Measurements from ENCODE around the gene LHX3.

The LHX3 gene

GRCh38 chr9:136177224-136177623, 27.7 kb downstream of the LHX3 start:
- no peak overlapping the region for H3K4me3 ChIP-seq (ENCODE audit: low read depth, low read length)
- no peak for TF ChIP-seq CTCF (IDR thresholded peaks at IDR 0.05; ENCODE audit: low read depth, low read length)

GRCh38 chr9:136175616-136176197, 29.2 kb downstream of the LHX3 start:
- no peak for TF ChIP-seq CTCF (IDR thresholded peaks at IDR 0.05; ENCODE audit: low read depth, low read length)

GRCh38 chr9:136174779-136175615, 29.9 kb downstream of the LHX3 start:
- no peak overlapping the region for H3K4me3 ChIP-seq (ENCODE audit: low read depth, low read length)
- no peak for TF ChIP-seq CTCF (IDR thresholded peaks at IDR 0.05; ENCODE audit: low read depth, low read length)

More at GRCh38 chr9:136175616-136176197, 29.2 kb downstream of the LHX3 start:
- H3K4me3 ChIP-seq (ENCODE audit: low read depth, low read length), result no peak overlapping the region

- H3K4me3 ChIP-seq (ENCODE audit: low read depth, low read length), result no peak overlapping the region
- TF ChIP-seq CTCF (IDR thresholded peaks at IDR 0.05; ENCODE audit: low read depth, low read length), result no peak
Observed at GRCh38 chr9:136173648-136174290, 31.2 kb downstream of the LHX3 start.

- TF ChIP-seq CTCF (IDR thresholded peaks at IDR 0.05; ENCODE audit: low read depth, low read length), result no peak
- H3K4me3 ChIP-seq (ENCODE audit: low read depth, low read length), result no peak overlapping the region
Observed at GRCh38 chr9:136172412-136173079, 32.4 kb downstream of the LHX3 start.

GRCh38 chr9:136171801-136172411, 33.0 kb downstream of the LHX3 start:
- TF ChIP-seq CTCF (IDR thresholded peaks at IDR 0.05; ENCODE audit: low read depth, low read length), result no peak
- H3K4me3 ChIP-seq (ENCODE audit: low read depth, low read length), result no peak overlapping the region

Measured in WI38 (cell line).